ENCODE measurements around the gene NPRL2.
"Not testable (repeated sequence)": the region's sequence is repeated elsewhere in the genome, so short reads cannot be mapped to it uniquely, and the experiment has no call there.

Gene NPRL2

DNA sequence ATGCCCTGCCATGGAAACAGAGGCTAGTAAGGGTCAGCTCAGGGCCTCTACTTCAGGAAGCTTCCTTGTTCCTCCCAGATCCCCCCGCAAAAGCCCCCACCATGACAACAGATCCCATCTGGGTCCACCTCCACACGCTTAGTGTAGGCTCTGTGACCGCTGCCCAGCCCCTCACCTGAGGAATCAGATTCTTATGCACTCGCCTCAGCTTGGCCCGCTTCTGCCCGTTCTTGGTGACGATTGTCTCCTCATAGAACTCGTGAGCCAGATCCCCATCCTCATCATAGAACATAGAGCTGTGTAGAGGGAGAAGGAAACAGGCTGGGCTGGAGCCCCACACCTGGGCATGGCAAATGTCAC lies 24.4 kb downstream of the NPRL2 start:
- no peak for DNase-seq

GRCh38 chr3:50325497-50326181 lies 24.9 kb downstream of the NPRL2 start:
- DNase-seq: no peak

GRCh38 chr3:50325113-50325480 lies 25.5 kb downstream of the NPRL2 start:
- DNase-seq: no peak

- DNase-seq: peak; percentile 53
Measured at GRCh38 chr3:50324351-50325112, 26.0 kb downstream of the NPRL2 start.

- DNase-seq: no peak
Measured at GRCh38 chr3:50323614-50324199, 26.9 kb downstream of the NPRL2 start.

GRCh38 chr3:50323092-50323600 lies 27.4 kb downstream of the NPRL2 start:
- DNase-seq: no peak

GRCh38 chr3:50322386-50323091 lies 28.0 kb downstream of the NPRL2 start, which contains the start of gene HYAL2:
Gene HYAL2 (minus strand): TSS chr3:50322745. CDS start chr3:50320489, 2,256 bp downstream.
- DNase-seq: peak; percentile 12

DNA sequence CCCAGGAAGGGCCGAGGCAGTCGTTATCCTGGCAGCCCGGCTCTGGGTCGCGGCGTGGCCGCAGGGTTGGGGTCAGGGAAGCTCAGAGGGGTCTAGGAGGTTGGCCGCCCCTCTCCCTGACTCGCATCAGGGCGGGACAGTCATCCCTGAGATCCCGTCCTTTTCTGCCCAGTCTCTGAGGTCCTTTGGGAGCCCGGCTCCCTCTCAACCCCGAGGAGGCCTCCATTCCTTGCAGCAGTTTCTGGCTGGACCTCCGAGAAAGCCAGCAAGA lies 28.5 kb downstream of the NPRL2 start:
- no peak for DNase-seq

DNA sequence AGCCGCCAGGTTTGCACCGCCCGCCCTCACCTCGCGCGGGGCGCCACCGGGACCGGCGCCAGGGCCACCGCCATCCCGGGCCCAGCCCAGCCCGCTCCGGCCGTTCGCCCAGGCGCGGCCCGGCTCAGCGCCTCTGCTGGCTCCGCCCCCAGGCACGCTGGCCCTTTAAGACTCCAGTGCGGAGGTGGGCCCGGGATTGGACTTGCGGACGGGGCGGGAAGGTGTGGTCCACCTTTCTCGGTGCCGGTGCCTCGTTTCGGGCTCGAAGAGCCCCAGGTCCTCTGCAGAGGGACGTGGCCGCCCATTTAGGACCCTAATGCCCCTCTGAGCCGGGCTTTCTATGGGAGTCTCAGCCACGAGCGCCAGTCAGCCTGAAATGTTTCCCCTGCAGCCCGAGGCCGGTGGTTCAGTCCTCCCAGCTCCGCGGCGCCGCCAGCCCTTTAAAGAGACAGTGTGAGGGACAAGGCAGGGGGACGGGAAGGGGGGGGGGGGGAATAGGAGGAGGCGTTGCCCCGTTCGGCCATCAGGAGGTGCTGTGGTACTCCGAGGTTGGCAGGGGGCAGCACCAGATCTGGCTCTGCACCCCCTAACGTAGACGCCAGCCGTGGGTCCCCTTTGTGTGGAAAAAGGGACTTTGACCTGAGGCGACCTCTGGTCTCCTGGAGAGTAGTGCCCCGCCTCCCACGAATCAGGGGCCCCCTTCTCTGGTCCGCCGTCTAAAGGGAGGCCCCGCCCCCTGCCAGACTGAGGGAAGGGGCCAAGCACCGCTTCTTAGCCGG lies 29.1 kb downstream of the NPRL2 start:
- peak; percentile 50 for DNase-seq

DNA sequence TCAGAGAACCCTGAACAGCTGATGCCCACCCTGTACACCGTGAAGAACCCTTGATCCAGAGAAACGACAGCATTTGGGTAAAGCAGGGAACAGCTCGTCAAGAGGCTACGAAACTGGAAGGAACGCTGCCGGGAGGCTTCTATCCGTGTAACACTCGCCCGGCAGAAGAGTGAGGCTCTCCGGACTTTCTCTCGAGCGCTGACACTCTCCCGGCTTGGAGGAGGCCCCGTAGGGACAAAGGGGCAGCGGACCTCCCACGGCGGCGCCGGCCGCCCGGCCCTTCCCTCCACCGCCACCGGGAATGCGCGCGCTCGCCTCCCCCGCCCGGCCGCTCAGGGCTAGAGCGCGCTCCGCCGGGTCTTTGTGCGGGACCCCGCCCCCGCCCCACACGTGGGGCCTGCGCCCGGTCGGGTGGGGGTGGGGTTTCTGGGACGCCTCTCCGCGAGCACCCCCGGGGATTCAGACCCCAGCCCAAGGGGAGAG lies 29.7 kb downstream of the NPRL2 start:
- peak; percentile 46 for DNase-seq

- no peak for DNase-seq
Measured at GRCh38 chr3:50319894-50320625, 30.5 kb downstream of the NPRL2 start.

- no peak for DNase-seq
Measured at GRCh38 chr3:50319181-50319893, 31.2 kb downstream of the NPRL2 start.

DNA sequence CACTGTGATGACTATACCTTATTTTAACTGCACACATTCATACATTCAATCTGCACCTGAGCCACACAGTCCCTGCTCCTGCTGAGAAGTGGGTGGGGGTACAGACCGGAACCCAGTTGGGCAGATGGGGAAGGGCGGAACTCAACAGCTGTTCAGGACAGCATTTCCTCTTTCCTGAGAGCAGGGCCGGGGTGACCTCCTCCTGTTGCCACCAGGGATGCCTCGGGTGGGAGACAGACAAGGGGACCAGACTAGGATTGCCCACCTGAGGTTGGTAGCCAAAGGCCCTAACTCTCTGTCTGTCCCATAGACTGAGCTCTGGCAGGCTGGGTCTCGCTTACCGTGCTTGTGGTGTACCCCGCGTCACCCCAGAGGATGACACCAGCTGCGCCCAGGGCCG lies 32.0 kb downstream of the NPRL2 start:
- no peak for DNase-seq

DNA sequence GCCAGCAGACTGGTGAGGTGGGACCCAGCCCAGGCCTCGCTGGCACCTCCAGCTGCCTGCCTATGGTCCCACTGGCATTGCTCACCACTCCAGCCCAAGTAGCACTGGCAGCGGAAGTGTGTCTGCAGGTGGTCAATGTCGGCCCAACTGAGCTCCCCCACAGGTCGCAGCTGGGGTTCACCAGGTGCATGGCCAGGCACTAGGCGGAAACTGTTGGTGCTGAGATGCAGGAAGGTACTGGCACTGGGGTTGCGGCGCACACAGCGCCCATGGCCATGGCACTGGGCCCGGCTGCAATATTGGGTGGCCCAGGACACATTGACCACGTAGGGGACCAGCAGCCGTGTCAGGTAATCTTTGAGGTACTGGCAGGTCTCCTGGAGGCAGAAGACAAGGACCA lies 32.4 kb downstream of the NPRL2 start:
- DNase-seq: no peak

GRCh38 chr3:50317300-50317699 lies 33.3 kb downstream of the NPRL2 start:
- no peak for DNase-seq

GRCh38 chr3:50316657-50317242 lies 33.8 kb downstream of the NPRL2 start:
- DNase-seq: peak; percentile 2

DNA sequence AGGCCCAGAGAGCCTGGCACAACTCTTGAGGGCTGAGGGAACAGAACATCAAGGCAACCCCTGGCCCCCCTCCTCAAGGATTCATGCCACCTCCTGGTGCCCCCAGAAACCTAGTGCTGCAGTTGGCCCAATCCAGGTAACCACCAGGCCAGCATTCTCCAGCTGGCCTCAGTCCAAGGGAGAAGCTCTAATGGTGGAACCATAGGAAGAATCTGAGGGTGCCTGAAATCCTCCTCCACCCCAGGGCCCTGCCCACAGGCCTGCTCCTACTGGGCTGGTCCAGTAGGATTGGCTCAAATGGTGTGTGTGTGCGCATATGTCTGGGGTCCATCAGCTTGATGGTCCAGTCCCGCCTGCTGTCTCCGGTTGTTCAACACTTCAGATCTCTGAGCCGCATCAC lies 35.8 kb downstream of the NPRL2 start:
- no peak for DNase-seq

DNA sequence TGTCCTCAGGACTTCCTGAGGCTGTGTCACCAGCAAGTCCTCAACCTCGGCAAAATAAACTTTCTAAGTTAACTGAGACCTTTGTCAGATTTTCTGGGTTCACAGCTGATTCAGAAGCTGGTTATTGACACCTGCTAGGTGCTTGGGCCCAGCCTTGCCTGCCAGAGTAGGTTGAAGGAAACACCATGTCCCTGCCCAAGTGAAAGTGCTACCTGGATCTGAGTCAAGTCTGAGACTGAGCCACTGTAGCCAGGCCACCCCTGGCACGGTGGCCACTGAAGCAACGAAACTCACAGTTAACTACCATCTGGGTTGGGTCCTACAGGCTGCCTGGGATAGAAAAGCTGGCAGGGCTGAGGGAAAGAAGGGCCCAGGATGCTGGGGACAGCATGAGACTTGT lies 36.2 kb downstream of the NPRL2 start:
- no peak for DNase-seq

- DNase-seq: not testable (repeated sequence)
Measured at GRCh38 chr3:50312041-50312440, 38.5 kb downstream of the NPRL2 start.

DNA sequence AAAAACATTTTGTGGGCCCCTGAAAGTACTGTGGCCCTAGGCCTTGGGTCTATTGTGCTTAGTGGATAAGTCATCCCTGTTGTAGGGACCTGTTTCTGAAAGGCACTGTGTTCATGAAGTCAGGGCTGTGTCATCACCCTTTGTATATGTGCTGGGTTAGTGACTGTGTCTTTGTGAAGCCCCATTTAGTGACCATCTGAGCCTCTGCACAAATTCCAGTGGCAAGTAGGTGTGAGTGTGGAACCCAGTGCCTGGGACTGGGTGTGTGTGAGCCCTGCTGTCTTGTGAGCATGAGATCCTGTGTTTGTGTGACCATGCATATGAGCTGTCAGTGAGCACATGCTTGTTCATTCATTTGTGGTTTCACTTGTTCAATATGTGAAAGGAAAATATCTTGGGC lies 46.0 kb downstream of the NPRL2 start:
- no peak for DNase-seq

All from COR-L47 (cell line).